ENCODE results near the gene USP11. TPM values are rescaled to one million over a fixed set of nuclear protein-coding genes. Genes with fewer than 3 reads are reported as not detected.

Gene USP11
- total and polyA plus RNA-seq, 2 of the 8 experiments (the other 6 are each of a cell fraction or from before 2014, with no cell fraction given): 40.9 to 84.0 TPM

GRCh38 chrX:47224266-47224895 lies 8.4 kb upstream of the USP11 start:
- POLR2A ChIA-PET (ENCODE audit: partially characterized antibody): interaction anchor here (1.1 to 1.8 kb wide), 4 partner anchors 9 to 299 kb away, joined by 3 to 5 read pairs (median 4); no protein-coding TSS in a partner anchor
- Histone ChIP-seq H3K9me3 (ENCODE audit: insufficient read depth in 2 of 2, low read depth in 1 of 2, low read length in 1 of 2) (no peaks in the 10 kb centered on the region), H3K27me3 (replicated peaks in 1 of 4; ENCODE audit: control insufficient read depth in 3 of 4, extremely low read depth in 1 of 4, insufficient read depth in 3 of 4, low read length in 3 of 4) (no peaks in the 10 kb centered on the region), H3K14ac (ENCODE audit: insufficient read length) (no peak overlapping the region), H3K79me1 (ENCODE audit: low read depth, low read length) (peaks cover 2% of the 10 kb centered on the region; the same call in 1 of the 2 replicates), H3K23ac (ENCODE audit: insufficient read length) (no peak overlapping the region), H3K4ac (replicated peaks; ENCODE audit: insufficient read length, low read depth, low read length) (no peak overlapping the region), H3K27ac (ENCODE audit: low read depth, low read length) (no peak overlapping the region), H2BK5ac (ENCODE audit: low read depth, low read length) (no peak overlapping the region), H4K20me1 (replicated peaks in 1 of 2; ENCODE audit: control insufficient read depth in 1 of 2, insufficient read depth in 2 of 2, low read length in 2 of 2) (peaks cover 9 to 30% of the 10 kb centered on the region in 2 experiments), H3K18ac (ENCODE audit: extremely low read depth, low read length) (no peak overlapping the region), H2AK5ac (ENCODE audit: low read depth, low read length) (no peak overlapping the region), H3K4me3 (ENCODE audit: extremely low read depth in 1 of 4, insufficient read depth in 2 of 4, low read depth in 3 of 4, low read length in 4 of 4) (no peak overlapping the region), H2AFZ (ENCODE audit: low read length) (no peak overlapping the region), H3K56ac (replicated peaks; ENCODE audit: insufficient read length, low read depth, low read length) (no peak overlapping the region), H2BK20ac (ENCODE audit: low read length) (no peak overlapping the region), H4K8ac (ENCODE audit: extremely low read depth, insufficient read depth, low read length) (no peak overlapping the region; the same call in 1 of the 2 replicates), H3K4me1 (replicated peaks in 1 of 4; ENCODE audit: control insufficient read depth in 3 of 4, insufficient read depth in 4 of 4, low read length in 3 of 4) (peaks cover 0 to 8% (median 1%) of the 10 kb centered on the region in 4 experiments; a peak in 3 of 7 replicates), H3K23me2 (ENCODE audit: low read depth, low read length) (peaks cover 5% of the 10 kb centered on the region; the same call in 1 of the 2 replicates), H2BK12ac (ENCODE audit: low read depth, low read length) (no peak overlapping the region), H3K4me2 (ENCODE audit: insufficient read depth in 1 of 2, low read depth in 2 of 2, low read length in 2 of 2) (no peak overlapping the region), H3K9ac (replicated peaks in 1 of 4; ENCODE audit: extremely low read depth in 1 of 4, low read depth in 3 of 4, low read length in 3 of 4) (no peak overlapping the region), H4K5ac (ENCODE audit: insufficient read length, low read depth, low read length) (no peak overlapping the region), H2BK15ac (ENCODE audit: low read length) (no peak overlapping the region), H3K79me2 (ENCODE audit: control insufficient read depth in 1 of 2, insufficient read depth in 2 of 2, low read length in 2 of 2) (peaks cover 19 to 30% of the 10 kb centered on the region in 2 experiments), H2BK120ac (replicated peaks; ENCODE audit: low read depth, low read length) (no peak overlapping the region), H4K91ac (replicated peaks; ENCODE audit: insufficient read length, low read length) (no peak overlapping the region), H3K36me3 (ENCODE audit: control insufficient read depth in 2 of 4, insufficient read depth in 4 of 4, low read length in 3 of 4) (peaks cover 9 to 61% (median 38%) of the 10 kb centered on the region in 4 experiments; a peak in 7 of 8 replicates)
- TF ChIP-seq TEAD4 (IDR thresholded peaks at IDR 0.05; ENCODE audit: low read depth, low read length) (no peak), POU5F1 (IDR thresholded peaks at IDR 0.05; ENCODE audit: low read depth, low read length) (no peak), ZNF274 (IDR thresholded peaks at IDR 0.05; ENCODE audit: borderline replicate concordance, extremely low read depth, low read length) (no peak), SUZ12 (IDR thresholded peaks at IDR 0.05; ENCODE audit: low read length) (no peak), FOSL1 (IDR thresholded peaks at IDR 0.05; ENCODE audit: insufficient read depth, low read depth, low read length) (no peak), CHD2 (IDR thresholded peaks at IDR 0.05; ENCODE audit: low read length) (no peak), POLR2A (IDR thresholded peaks at IDR 0.05; ENCODE audit: control extremely low read depth in 1 of 2, low read depth in 2 of 2, low read length in 2 of 2) (no peak), SP4 (IDR thresholded peaks at IDR 0.05; ENCODE audit: low read length) (no peak), YY1 (IDR thresholded peaks at IDR 0.05; ENCODE audit: low read depth, low read length) (no peak), CHD1 (IDR thresholded peaks at IDR 0.05; ENCODE audit: low read depth, low read length) (no peak)
- 93% methylated on average over 14 of the region's 17 CpGs; no CpG with 5 or more reads in 1 of the 2 experiments for WGBS, 2 experiments (ENCODE audit: extremely low coverage in 1 of 2, insufficient coverage in 1 of 2, insufficient read length in 1 of 2, insufficient replicate concordance in 2 of 2, low coverage in 1 of 2, low lambda C conversion rate in 2 of 2, missing lambda C conversion rate in 1 of 2)
- CTCF ChIA-PET (ENCODE audit: partially characterized antibody): no interaction called here
- no peak for FAIRE-seq
- DNase-seq (ENCODE audit: low read depth in 1 of 2, low spot score in 2 of 2): no peak

All from H1 (cell line).